Endothelial cell of umbilical vein (primary cell): ENCODE results near the gene HRNR. TPM values are rescaled to one million over a fixed set of nuclear protein-coding genes. Genes with fewer than 3 reads are reported as not detected.

Source experiments
- BruUV-seq: library from RNA; stranded (reverse); fragments of 400-500 nt; replicated peaks from 2 replicates; lab custom pipeline; 2021; lab: Mats Ljungman, UMichigan
- CTCF ChIA-PET: fragments of 300-600, 350-600 bp; sonication (Branson Sonifier 250); formaldehyde crosslinking; loops from one replicate; lab custom pipeline; 2021; ENCODE audit warnings: antibody characterized with exemption, inconsistent platforms; lab: Charles Lee
- POLR2A ChIA-PET: fragments of 300-600, 350-600 bp; sonication (Branson Sonifier 250); formaldehyde crosslinking; loops from one replicate; lab custom pipeline; 2021; ENCODE audit warnings: antibody characterized with exemption, inconsistent platforms; lab: Charles Lee
- DNase-seq: peaks from one replicate; pipeline ENCODE4 v3.0.0-alpha.2; 2011; ENCODE audit warnings: low read depth, low spot score
- FAIRE-seq: peaks from 2 replicates; lab custom pipeline; 2011; peaks lifted over from hg19 to GRCh38; lab: Jason Lieb, UNC
- H2AFZ ChIP-seq: 2 replicates; pipeline ENCODE4 v1.6.0; 2012; ENCODE audit warnings: low read depth, low read length, control low read depth, inconsistent platforms
- H3K27ac ChIP-seq: 2 replicates; pipeline ENCODE4 v1.5.1; 2011; ENCODE audit warnings: low read depth, mild to moderate bottlenecking, control low read depth, low read length, moderate library complexity; ENCODE audit not compliant: insufficient read depth
- H3K27me3 ChIP-seq, 2 experiments: 2 replicates each; pipeline versions ENCODE4 v1.6.0 to v1.6.1; 2011; ENCODE audit warnings: low read length in 2 of 2, mixed read lengths in 1 of 2; ENCODE audit not compliant: control insufficient read depth in 2 of 2, insufficient read depth in 2 of 2
- H3K36me3 ChIP-seq, 2 experiments: 2 replicates in 1 of 2; 3 replicates in 1 of 2; pipeline ENCODE4 v1.5.1; 2011; ENCODE audit warnings: low read length in 2 of 2, mild to moderate bottlenecking in 1 of 2, moderate library complexity in 1 of 2; ENCODE audit not compliant: control insufficient read depth in 2 of 2, insufficient read depth in 2 of 2; ENCODE audit errors: extremely low read depth in 1 of 2
- H3K4me1 ChIP-seq: 3 replicates; pipeline ENCODE4 v1.5.1; 2011; ENCODE audit warnings: mild to moderate bottlenecking, low read length; ENCODE audit not compliant: control insufficient read depth, insufficient read depth; ENCODE audit errors: extremely low read depth
- H3K4me2 ChIP-seq: 2 replicates; pipeline ENCODE4 v1.6.1; 2011; ENCODE audit warnings: low read length, control low read depth, mixed read lengths; ENCODE audit not compliant: insufficient read depth
- H3K4me3 ChIP-seq, 3 experiments: fragments of 200-600 bp in 1 of 3; sonication (generic), shearing (Covaris generic) in 1 of 3; replicated peaks in 1 of 3; 2 replicates each; pipeline ENCODE4 v1.5.1; 2011 to 2016; ENCODE audit warnings: control low read depth in 3 of 3, low read length in 3 of 3, mild to moderate bottlenecking in 2 of 3, inconsistent platforms in 1 of 3, low read depth in 1 of 3, moderate library complexity in 1 of 3; ENCODE audit not compliant: insufficient read depth in 1 of 3
- H3K79me2 ChIP-seq: 2 replicates; pipeline ENCODE4 v1.6.0; 2012; ENCODE audit warnings: low read length, inconsistent platforms; ENCODE audit not compliant: control insufficient read depth, insufficient read depth
- H3K9ac ChIP-seq: replicated peaks from 2 replicates; pipeline ENCODE3; 2011; ENCODE audit warnings: low read length, control low read depth; ENCODE audit not compliant: insufficient read depth; ENCODE audit errors: extremely low read depth
- H3K9me1 ChIP-seq: replicated peaks from 3 replicates; pipeline ENCODE4 v1.6.0; 2011; ENCODE audit warnings: mild to moderate bottlenecking, low read length; ENCODE audit not compliant: control insufficient read depth, insufficient read depth; ENCODE audit errors: extremely low read depth
- H3K9me3 ChIP-seq: replicated peaks from 2 replicates; pipeline ENCODE4 v1.5.1; 2012; ENCODE audit warnings: low read length, inconsistent platforms; ENCODE audit not compliant: control insufficient read depth, insufficient read depth
- H4K20me1 ChIP-seq: replicated peaks from 2 replicates; pipeline ENCODE3; 2011; ENCODE audit warnings: mild to moderate bottlenecking, low read length; ENCODE audit not compliant: control insufficient read depth, insufficient read depth; ENCODE audit errors: extremely low read depth
- CTCF ChIP-seq, 2 donors: IDR thresholded peaks; 1 replicate in 1 of 2; 2 replicates in 1 of 2; pipeline ENCODE4 v1.5.1; 2011; ENCODE audit warnings: low read length in 2 of 2, mild to moderate bottlenecking in 2 of 2, moderate library complexity in 2 of 2, control low read depth in 1 of 2, inconsistent platforms in 1 of 2, low read depth in 1 of 2; ENCODE audit not compliant: insufficient read depth in 1 of 2; ENCODE audit errors: extremely low read depth in 1 of 2
- EZH2 ChIP-seq: IDR thresholded peaks from 2 replicates; pipeline ENCODE4 v1.6.1; 2012; ENCODE audit warnings: borderline replicate concordance, low read depth, mild to moderate bottlenecking, moderate library complexity, low read length, inconsistent platforms; ENCODE audit not compliant: severe bottlenecking
- FOS ChIP-seq: IDR thresholded peaks from 2 replicates; pipeline ENCODE4 v1.6.1; 2011; ENCODE audit warnings: mild to moderate bottlenecking, low read length, moderate library complexity, borderline replicate concordance; ENCODE audit not compliant: insufficient read depth
- GATA2 ChIP-seq: IDR thresholded peaks from 2 replicates; pipeline ENCODE4 v1.7.0; 2011; ENCODE audit warnings: low read depth, mild to moderate bottlenecking, moderate library complexity, mixed read lengths, low read length; ENCODE audit not compliant: insufficient read length, insufficient read depth
- JUN ChIP-seq: IDR thresholded peaks from 2 replicates; pipeline ENCODE4 v1.6.1; 2011; ENCODE audit warnings: borderline replicate concordance, low read depth; ENCODE audit not compliant: insufficient read length, insufficient read depth
- MAX ChIP-seq: IDR thresholded peaks from 2 replicates; pipeline ENCODE4 v1.6.1; 2011; ENCODE audit not compliant: insufficient read depth, insufficient read length
- MYC ChIP-seq: IDR thresholded peaks from one replicate; pipeline ENCODE4 v1.6.1; 2011; ENCODE audit warnings: mild to moderate bottlenecking, low read depth, low read length
- POLR2A ChIP-seq: IDR thresholded peaks from 2 replicates; pipeline ENCODE4 v1.6.1; 2012; ENCODE audit warnings: low read depth, mild to moderate bottlenecking, control low read depth, low read length
- POLR2AphosphoS5 ChIP-seq: IDR thresholded peaks from 2 replicates; pipeline ENCODE4 v1.6.1; 2012; ENCODE audit warnings: low read depth, mild to moderate bottlenecking, control low read depth, low read length, moderate library complexity; ENCODE audit not compliant: insufficient read depth
- dilution Hi-C: fragments of 300-500 bp; cut with MboI; formaldehyde crosslinking; loops from one replicate; pipeline ENCODE4 v1.15.0; 2019; ENCODE audit warnings: low sequenced_read_pairs; ENCODE audit not compliant: extremely low pct_ligation_motif_present
- intact Hi-C: fragments of 100-400 bp; cut with micrococcal nuclease; formaldehyde crosslinking; loops from one replicate; pipeline ENCODE4 v1.10.0; 2022
- polyA plus RNA-seq, 4 experiments: library from polyadenylated mRNA; depleted of rRNA in 3 of 4; stranded (reverse) in 3 of 4; unstranded in 1 of 4; fragments of >200 nt; gene quantifications; 2 replicates each; pipeline versions ENCODE4 v1.2.1 to v1.2.3, GENCODE V29; 2011 to 2012; ENCODE audit warnings: missing spikeins in 1 of 4
- total RNA-seq: library from RNA; stranded (reverse); gene quantifications from 2 replicates; pipeline ENCODE4 v1.2.3, GENCODE V29; 2021

Gene HRNR
- total and polyA plus RNA-seq, 2 donors (not counting 3 experiments of a cell fraction or from before 2014, with no cell fraction given), result not detected

DNA sequence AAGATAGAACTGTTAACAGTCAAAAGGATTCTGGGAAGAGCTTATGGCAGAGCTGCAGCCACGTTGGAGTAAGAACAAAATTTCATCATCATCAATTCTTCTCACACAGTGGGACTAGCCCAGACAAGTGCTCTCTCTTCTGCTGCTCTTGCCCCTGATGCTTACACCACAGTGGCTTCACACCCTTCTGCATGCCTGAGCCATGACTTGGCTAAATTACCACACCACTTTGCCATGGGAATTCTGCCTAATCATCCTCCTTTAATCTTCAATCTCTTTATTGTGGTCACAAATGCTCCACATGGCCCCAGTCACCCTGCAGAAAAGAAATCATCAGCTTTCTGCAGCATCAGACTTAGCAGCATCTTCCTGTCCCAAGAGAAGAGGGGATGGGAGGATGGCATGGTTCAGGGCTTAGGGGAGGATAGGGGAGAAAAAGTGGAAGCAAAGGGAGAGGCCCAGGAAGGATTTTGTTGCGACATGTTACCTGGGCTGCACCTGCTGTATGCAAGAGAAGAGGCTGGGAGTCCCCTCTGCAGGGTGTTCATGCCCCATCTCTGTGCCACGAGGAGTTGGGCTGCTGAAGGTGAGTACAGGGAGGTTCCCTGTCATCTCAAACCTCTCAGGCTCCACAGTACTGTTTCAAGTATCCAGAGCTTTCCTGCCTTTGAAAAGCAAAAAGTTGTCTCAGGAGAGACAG lies 56.0 kb downstream of the HRNR start:
- FAIRE-seq (no peak), DNase-seq (no peak)
- no TSS peak for BruUV-seq
- no peak overlapping the region for H3K4me2 ChIP-seq
- no peaks in the 10 kb centered on the region for H3K4me1 ChIP-seq
- intact Hi-C loops (no loop called here), dilution Hi-C loops (no loop called here)
- no peak overlapping the region for H3K27ac ChIP-seq
- ChIA-PET CTCF (no interaction called here), POLR2A (no interaction called here)
- no peak overlapping the region for H3K4me3 ChIP-seq
- no peaks in the 10 kb centered on the region for H3K9me1 ChIP-seq
- H3K9ac ChIP-seq, result no peak overlapping the region
- H3K27me3 ChIP-seq, result peaks cover 0 to 4% of the 10 kb centered on the region in 2 experiments
- H3K79me2 ChIP-seq, result no peaks in the 10 kb centered on the region
- no peaks in the 10 kb centered on the region for H3K36me3 ChIP-seq
- TF ChIP-seq MYC (no peak), JUN (no peak), FOS (no peak), CTCF (IDR thresholded peaks at IDR 0.05; ENCODE audit: extremely low read depth in 1 of 2, insufficient read depth in 1 of 2, low read depth in 1 of 2, low read length in 2 of 2) (no peak), MAX (no peak), POLR2AphosphoS5 (no peak), POLR2A (no peak), GATA2 (no peak), EZH2 (no peak)
- no peaks in the 10 kb centered on the region for H3K9me3 ChIP-seq
- no peak overlapping the region for H2AFZ ChIP-seq
- H4K20me1 ChIP-seq, result no peaks in the 10 kb centered on the region
